DMS53 treated with DMSO at 0.1 percent for 48 hours (cell line): ENCODE data around the gene HSDL1.

Source experiments
- DNase-seq: peaks from one replicate; lab custom pipeline; 2025; ENCODE audit not compliant: unreplicated experiment; lab: John Stamatoyannopoulos, UW

HSDL1 gene

GRCh38 chr16:84110527-84110926, 34.5 kb downstream of the HSDL1 start:
- no peak for DNase-seq

GRCh38 chr16:84109598-84110335, 35.2 kb downstream of the HSDL1 start:
- no peak for DNase-seq

- no peak for DNase-seq
Observed at GRCh38 chr16:84107921-84108320, 37.1 kb downstream of the HSDL1 start.

- no peak for DNase-seq
Observed at GRCh38 chr16:84105948-84106740, 38.8 kb downstream of the HSDL1 start.

GRCh38 chr16:84105301-84105815, 39.6 kb downstream of the HSDL1 start:
- no peak for DNase-seq

GRCh38 chr16:84104231-84104630, 40.7 kb downstream of the HSDL1 start:
- no peak for DNase-seq

GRCh38 chr16:84103678-84104077, 41.3 kb downstream of the HSDL1 start:
- no peak for DNase-seq

- no peak for DNase-seq
Observed at GRCh38 chr16:84098939-84099338, 46.0 kb downstream of the HSDL1 start.

- peak; percentile 91 for DNase-seq
Observed at GRCh38 chr16:84096447-84097005, 48.5 kb downstream of the HSDL1 start.

- DNase-seq: no peak
Observed at GRCh38 chr16:84095466-84095865, 49.5 kb downstream of the HSDL1 start.

- no peak for DNase-seq
Observed at GRCh38 chr16:84093879-84094270, 51.1 kb downstream of the HSDL1 start.

GRCh38 chr16:84093120-84093878, 51.7 kb downstream of the HSDL1 start:
- no peak for DNase-seq

GRCh38 chr16:84091460-84091859, 53.5 kb downstream of the HSDL1 start:
- no peak for DNase-seq

- no peak for DNase-seq
Observed at GRCh38 chr16:84090211-84090610, 54.8 kb downstream of the HSDL1 start.

- no peak for DNase-seq
Observed at GRCh38 chr16:84088695-84089395, 56.1 kb downstream of the HSDL1 start.

GRCh38 chr16:84087466-84088151, 57.4 kb downstream of the HSDL1 start:
- no peak for DNase-seq

- no peak for DNase-seq
Observed at GRCh38 chr16:84087001-84087400, 58.0 kb downstream of the HSDL1 start.

- DNase-seq: no peak
Observed at GRCh38 chr16:84086341-84086740, 58.6 kb downstream of the HSDL1 start.

GRCh38 chr16:84085773-84086172, 59.2 kb downstream of the HSDL1 start:
- DNase-seq: no peak

GRCh38 chr16:84085271-84085667, 59.7 kb downstream of the HSDL1 start:
- DNase-seq: no peak
